Adrenal gland (tissue), 12 donors: ENCODE results near the gene PAQR7. TPM values are rescaled to one million over a fixed set of nuclear protein-coding genes. Genes with fewer than 3 reads are reported as not detected.
A peak's percentile ranks its signal among the peaks of the same experiment; 100 is the strongest.

Experiments used
- DNase-seq, 7 donors: peaks; one replicate each; pipeline ENCODE4 v3.0.0-alpha.2; 2019 to 2020
- H3K27ac ChIP-seq, 5 donors: fragments of 200-600 bp; sonication (generic) in 4 of 5; 1 replicate in 3 of 5; 2 replicates in 2 of 5; pipeline versions ENCODE4 v1.5.1 to v1.8.0; 2016 to 2020; ENCODE audit warnings: mild to moderate bottlenecking in 1 of 5
- H3K27me3 ChIP-seq: fragments of 200-600 bp; 2 replicates; pipeline ENCODE4 v1.8.0; 2021
- H3K36me3 ChIP-seq, 2 donors: fragments of 200-600 bp; replicated peaks in 1 of 2; 1 replicate in 1 of 2; 2 replicates in 1 of 2; pipeline versions ENCODE4 v1.5.1 to v1.8.0; 2018 to 2022
- H3K4me1 ChIP-seq, 2 donors: fragments of 200-600 bp; replicated peaks in 1 of 2; 1 replicate in 1 of 2; 2 replicates in 1 of 2; pipeline versions ENCODE4 v1.5.1 to v1.8.0; 2018 to 2021
- H3K4me3 ChIP-seq, 4 donors: fragments of 200-600 bp; sonication (generic) in 3 of 4; one replicate each; pipeline ENCODE4 v1.5.1; 2016 to 2018
- H3K9me3 ChIP-seq, 3 donors: fragments of 200-600 bp; sonication (generic) in 1 of 3; replicated peaks in 1 of 3; 1 replicate in 2 of 3; 2 replicates in 1 of 3; pipeline versions ENCODE4 v1.5.1 to v1.8.0; 2016 to 2021
- POLR2A ChIP-seq, 2 donors: fragments of 450-650 bp; IDR thresholded peaks; one replicate each; pipeline ENCODE4 v1.6.1; 2017; ENCODE audit warnings: antibody characterized with exemption in 2 of 2, mild to moderate bottlenecking in 2 of 2, moderate library complexity in 1 of 2
- WGBS, 4 donors: extraction: QIAGEN DNeasy Blood & Tissue Kit in 2 of 4; methylation state at CpG; one replicate each; pipeline versions ENCODE4 v1.1.5 to v1.1.7; 2013 to 2017; 5-methylcytosine and 5-hydroxymethylcytosine counted together
- intact Hi-C, 2 donors: fragments of 100-400 bp; cut with DNase I; formaldehyde crosslinking; loops; one replicate each; pipeline versions ENCODE4 v1.14.1 to v1.15.0; 2022 to 2023
- polyA plus RNA-seq, 3 donors: library from polyadenylated mRNA; stranded (reverse); fragments of 200-250 nt in 2 of 3; fragments of 350-450 nt in 1 of 3; fragmentation: Illumina TruSeq in 1 of 3; extraction: RNeasy Lipid Tissue Mini Kit (QIAGEN cat#74804) in 1 of 3; gene quantifications; one replicate each; pipeline ENCODE4 v1.2.3, GENCODE V29; 2013 to 2014
- total RNA-seq, 9 donors: library from RNA; depleted of rRNA in 4 of 9; stranded (reverse); fragments of >200 nt in 4 of 9; fragments of 120-200 nt in 1 of 9; fragmentation: NEBNext Ultra II Directional in 1 of 9; extraction: Animal tissue kit (Norgen Biotek cat#: 25700) in 1 of 9; gene quantifications; one replicate each; pipeline versions ENCODE4 v1.1.0 to v1.2.4, GENCODE V29; 2013 to 2023
- TF ChIP-seq, protein P1 (sequence below), 6 experiments: fragments of 450-650 bp in 4 of 6; fragments of 200-600 bp in 2 of 6; sonication (generic) in 1 of 6; IDR thresholded peaks; 1 replicate in 5 of 6; 2 replicates in 1 of 6; pipeline versions ENCODE4 v1.5.1 to v1.8.0; 2016 to 2021; ENCODE audit warnings: antibody characterized with exemption in 6 of 6, mild to moderate bottlenecking in 2 of 6, moderate library complexity in 1 of 6
- donor health status: healthy with polysubstance abuse.
- donor health status: Bipolar disorder and iron deficiency.
- donor health status: DM: yes; HTN: yes; CAD: no.
- donor health status: DM: no; HTN: no; CAD: no.
- donor health status: DM: no; HTN: no; CAD: no.
- donor health status: DM: yes; HTN: yes; CAD: no.

The PAQR7 gene
- total and polyA plus RNA-seq, 12 donors: 19.9 to 71.8 (median 34.0) TPM

DNA sequence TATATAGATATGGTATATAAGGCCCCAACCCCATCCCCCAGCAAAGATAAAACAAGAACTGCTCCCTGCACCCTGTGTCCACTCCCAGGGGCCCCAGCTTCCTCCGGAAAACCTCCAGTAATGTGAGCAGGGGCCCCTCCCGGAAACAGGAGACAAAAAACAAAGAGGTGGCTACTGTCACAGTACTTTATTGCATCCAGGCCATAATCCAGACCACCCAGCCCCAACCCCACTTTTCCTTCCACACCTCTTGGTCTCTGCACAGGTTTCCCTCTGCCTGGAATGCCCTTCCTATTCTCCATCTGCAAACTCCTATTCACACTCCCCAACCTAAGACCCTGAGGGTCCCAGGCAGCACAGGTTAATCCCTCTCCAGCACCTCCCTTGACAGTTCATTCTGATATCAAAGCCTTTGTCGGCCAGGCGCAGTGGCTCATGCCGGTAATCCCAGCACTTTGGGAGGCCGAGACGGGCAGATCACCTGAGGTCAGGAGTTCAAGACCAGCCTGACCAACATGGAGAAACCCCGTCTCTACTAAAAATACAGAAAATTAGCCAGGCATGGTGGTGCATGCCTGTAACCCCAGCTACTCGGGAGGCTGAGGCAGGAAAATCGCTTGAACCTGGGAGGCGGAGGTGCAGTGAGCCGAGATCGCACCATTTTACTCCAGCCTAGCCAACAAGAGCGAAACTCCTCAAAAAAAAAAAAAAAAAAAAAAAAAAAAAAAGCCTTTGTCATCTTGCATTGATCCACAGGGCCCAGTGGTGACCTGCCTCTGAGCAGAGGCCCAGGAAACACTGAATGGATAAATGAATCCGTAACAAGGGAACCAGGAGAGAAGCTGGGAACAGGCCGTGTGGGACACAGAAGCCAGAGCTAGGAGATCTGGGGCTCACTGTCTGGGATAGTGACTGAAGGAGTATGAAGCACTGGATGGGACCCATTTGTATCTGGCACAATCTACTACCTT, 13.9 kb downstream of the PAQR7 start:
- intact Hi-C loops: loop anchor here in 1 of 2 donors (5.0 kb wide), 1 partner anchor 39 kb away; no protein-coding TSS in a partner anchor
- Histone ChIP-seq H3K27ac (peak overlapping the region in 1 of 5 donors; percentile 23), H3K9me3 (no peaks in the 10 kb centered on the region), H3K4me1 (peaks cover 6 to 26% of the 10 kb centered on the region in 2 donors), H3K4me3 (no peak overlapping the region), H3K36me3 (peaks cover 0 to 17% of the 10 kb centered on the region in 2 donors), H3K27me3 (no peaks in the 10 kb centered on the region)
- TF ChIP-seq, protein P1, sequence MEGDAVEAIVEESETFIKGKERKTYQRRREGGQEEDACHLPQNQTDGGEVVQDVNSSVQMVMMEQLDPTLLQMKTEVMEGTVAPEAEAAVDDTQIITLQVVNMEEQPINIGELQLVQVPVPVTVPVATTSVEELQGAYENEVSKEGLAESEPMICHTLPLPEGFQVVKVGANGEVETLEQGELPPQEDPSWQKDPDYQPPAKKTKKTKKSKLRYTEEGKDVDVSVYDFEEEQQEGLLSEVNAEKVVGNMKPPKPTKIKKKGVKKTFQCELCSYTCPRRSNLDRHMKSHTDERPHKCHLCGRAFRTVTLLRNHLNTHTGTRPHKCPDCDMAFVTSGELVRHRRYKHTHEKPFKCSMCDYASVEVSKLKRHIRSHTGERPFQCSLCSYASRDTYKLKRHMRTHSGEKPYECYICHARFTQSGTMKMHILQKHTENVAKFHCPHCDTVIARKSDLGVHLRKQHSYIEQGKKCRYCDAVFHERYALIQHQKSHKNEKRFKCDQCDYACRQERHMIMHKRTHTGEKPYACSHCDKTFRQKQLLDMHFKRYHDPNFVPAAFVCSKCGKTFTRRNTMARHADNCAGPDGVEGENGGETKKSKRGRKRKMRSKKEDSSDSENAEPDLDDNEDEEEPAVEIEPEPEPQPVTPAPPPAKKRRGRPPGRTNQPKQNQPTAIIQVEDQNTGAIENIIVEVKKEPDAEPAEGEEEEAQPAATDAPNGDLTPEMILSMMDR (IDR thresholded peaks at IDR 0.05): no peak
- TF ChIP-seq POLR2A (IDR thresholded peaks at IDR 0.05): no peak
- DNase-seq: no peak
- 59 to 77% (median 62%) methylated on average over 16 of the region's 16 CpGs for whole genome bisulfite sequencing, 4 donors

DNA sequence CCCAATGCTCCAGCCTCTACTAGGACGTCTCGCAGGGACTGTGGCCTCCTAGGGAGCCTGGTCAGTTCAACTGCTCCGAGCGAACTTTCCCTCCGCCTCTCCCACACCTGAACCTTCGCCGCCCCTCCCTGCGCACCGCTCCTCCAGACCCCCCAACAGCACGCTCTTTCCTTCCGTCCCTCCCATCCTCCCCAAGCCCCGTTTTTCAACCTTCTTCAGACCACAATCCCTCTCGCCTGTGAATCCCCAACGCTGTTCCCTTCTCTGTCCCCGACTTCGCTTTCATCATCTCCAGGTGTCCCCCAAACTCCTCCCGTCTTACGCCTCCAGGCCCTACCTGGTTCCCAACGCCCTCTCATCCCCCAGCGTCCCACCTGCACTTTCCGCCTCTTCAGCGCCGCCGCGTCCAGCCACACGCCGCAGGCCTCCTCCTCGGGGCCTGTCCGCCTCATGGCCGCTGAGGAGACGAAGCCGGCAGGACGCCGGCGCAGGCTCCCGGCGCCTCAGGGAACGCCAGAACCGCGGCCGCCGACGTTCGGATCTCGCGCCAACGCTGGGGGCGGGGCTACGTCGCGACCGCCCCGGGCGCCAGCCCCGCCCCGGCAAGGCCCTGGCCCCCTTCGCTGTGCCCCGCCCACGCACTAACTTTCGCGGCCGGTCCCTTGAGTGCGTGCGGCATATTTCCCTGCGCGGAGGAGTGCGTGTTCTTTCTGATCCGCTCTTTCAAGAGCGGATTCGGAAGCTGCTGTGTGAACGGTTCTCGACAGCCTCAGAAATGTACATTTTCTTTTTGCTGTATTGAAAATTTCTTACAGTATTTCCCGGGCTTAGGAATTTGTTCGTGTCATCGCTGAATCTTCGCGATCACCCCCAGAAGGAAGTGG, 16.4 kb downstream of the PAQR7 start, which contains the start of gene AUNIP:
AUNIP (minus strand) TSS at position 552 of the 884 bp plus-strand sequence; CDS start at position 452, 100 bp downstream.
- Histone ChIP-seq H3K27me3 (no peaks in the 10 kb centered on the region), H3K36me3 (peaks cover 0 to 17% of the 10 kb centered on the region in 2 donors), H3K27ac (peak within 1 kb of the TSS; percentile 66 to 86 (median 84)), H3K4me1 (peaks cover 6 to 26% of the 10 kb centered on the region in 2 donors), H3K4me3 (peak within 1 kb of the TSS in 3 of 4 donors; percentile 1 to 56 (median 38)), H3K9me3 (no peaks in the 10 kb centered on the region)
- intact Hi-C loops: no loop called here
- 2 to 5% (median 3%) methylated on average over 43 to 77 of the region's 77 CpGs for WGBS, 4 donors
- peak; percentile 41 to 88 for TF ChIP-seq POLR2A (IDR thresholded peaks at IDR 0.05)
- TF ChIP-seq, protein P1 (IDR thresholded peaks at IDR 0.05): no peak
- DNase-seq: peak; percentile 84 to 91 (median 89)

DNA sequence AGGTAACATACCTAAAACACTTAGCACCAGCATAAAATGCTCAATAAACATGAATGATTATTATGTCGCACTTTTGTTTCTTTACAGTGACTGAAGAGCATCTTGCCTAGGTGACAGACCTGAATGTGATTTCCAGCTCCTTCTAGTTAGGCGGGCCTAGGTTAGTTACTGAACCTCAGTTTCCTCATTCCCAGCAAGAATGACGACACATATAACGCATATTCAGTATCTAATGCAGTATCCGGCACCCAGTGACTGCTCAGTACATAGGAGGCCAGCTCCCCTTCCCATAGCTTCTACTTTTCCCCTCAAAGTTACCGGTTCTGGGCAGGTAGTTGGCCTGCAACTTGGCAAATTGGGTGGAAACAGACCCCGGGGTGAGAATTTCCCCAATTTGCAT, 17.0 kb downstream of the PAQR7 start:
- peaks cover 6 to 26% of the 10 kb centered on the region in 2 donors for H3K4me1 ChIP-seq

More for the DNA sequence above, 17.0 kb downstream of the PAQR7 start:
- 49 to 58% (median 54%) methylated on average over 7 of the region's 7 CpGs for WGBS, 4 donors
- DNase-seq: no peak
- Histone ChIP-seq H3K27me3 (no peaks in the 10 kb centered on the region), H3K9me3 (no peaks in the 10 kb centered on the region), H3K4me3 (peak overlapping the region in 1 of 4 donors; percentile 56), H3K36me3 (peaks cover 0 to 15% of the 10 kb centered on the region in 2 donors), H3K27ac (no peak overlapping the region)
- intact Hi-C loops: no loop called here
- TF ChIP-seq POLR2A (IDR thresholded peaks at IDR 0.05): no peak
- TF ChIP-seq, protein P1 (IDR thresholded peaks at IDR 0.05): no peak
